LNCaP clone FGC (cell line): ENCODE measurements around the gene CFAP251.
"Not testable (repeated sequence)": the region's sequence is repeated elsewhere in the genome, so short reads cannot be mapped to it uniquely, and the experiment has no call there.

Experiments used
- DNase-seq: peaks from one replicate; pipeline ENCODE4 v3.0.0-alpha.2; 2011; ENCODE audit warnings: low read depth
- H3K4me3 ChIP-seq: 2 replicates; pipeline ENCODE4 v1.5.1; 2011; ENCODE audit warnings: mild to moderate bottlenecking, low read depth, low read length, control low read depth
- TF ChIP-seq, protein P1 (sequence below): IDR thresholded peaks from 2 replicates; pipeline ENCODE4 v1.5.1; 2012; ENCODE audit warnings: mild to moderate bottlenecking; ENCODE audit not compliant: control insufficient read depth, insufficient read depth; ENCODE audit errors: extremely low read depth

CFAP251 gene

DNA sequence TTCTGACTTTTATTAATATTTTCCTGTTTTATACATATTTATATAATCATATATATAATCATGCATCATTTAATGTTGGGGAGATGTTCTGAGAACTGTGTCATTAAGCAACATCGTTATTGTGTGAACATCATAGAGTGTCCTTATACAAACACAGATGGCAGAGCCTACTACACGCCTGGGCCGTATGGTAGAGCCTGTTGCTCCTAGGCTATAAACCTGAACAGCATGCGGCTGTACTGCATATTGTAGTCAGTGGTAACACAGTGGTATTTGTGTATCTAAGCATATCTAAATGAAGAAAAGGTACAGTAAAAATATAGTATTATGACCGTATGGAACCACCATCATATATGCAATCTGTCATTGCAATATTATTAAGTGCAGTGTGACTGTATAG lies 58.6 kb downstream of the CFAP251 start:
- DNase-seq = no peak
- TF ChIP-seq, protein P1, sequence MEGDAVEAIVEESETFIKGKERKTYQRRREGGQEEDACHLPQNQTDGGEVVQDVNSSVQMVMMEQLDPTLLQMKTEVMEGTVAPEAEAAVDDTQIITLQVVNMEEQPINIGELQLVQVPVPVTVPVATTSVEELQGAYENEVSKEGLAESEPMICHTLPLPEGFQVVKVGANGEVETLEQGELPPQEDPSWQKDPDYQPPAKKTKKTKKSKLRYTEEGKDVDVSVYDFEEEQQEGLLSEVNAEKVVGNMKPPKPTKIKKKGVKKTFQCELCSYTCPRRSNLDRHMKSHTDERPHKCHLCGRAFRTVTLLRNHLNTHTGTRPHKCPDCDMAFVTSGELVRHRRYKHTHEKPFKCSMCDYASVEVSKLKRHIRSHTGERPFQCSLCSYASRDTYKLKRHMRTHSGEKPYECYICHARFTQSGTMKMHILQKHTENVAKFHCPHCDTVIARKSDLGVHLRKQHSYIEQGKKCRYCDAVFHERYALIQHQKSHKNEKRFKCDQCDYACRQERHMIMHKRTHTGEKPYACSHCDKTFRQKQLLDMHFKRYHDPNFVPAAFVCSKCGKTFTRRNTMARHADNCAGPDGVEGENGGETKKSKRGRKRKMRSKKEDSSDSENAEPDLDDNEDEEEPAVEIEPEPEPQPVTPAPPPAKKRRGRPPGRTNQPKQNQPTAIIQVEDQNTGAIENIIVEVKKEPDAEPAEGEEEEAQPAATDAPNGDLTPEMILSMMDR = no peak
- no peak overlapping the region for H3K4me3 ChIP-seq

DNA sequence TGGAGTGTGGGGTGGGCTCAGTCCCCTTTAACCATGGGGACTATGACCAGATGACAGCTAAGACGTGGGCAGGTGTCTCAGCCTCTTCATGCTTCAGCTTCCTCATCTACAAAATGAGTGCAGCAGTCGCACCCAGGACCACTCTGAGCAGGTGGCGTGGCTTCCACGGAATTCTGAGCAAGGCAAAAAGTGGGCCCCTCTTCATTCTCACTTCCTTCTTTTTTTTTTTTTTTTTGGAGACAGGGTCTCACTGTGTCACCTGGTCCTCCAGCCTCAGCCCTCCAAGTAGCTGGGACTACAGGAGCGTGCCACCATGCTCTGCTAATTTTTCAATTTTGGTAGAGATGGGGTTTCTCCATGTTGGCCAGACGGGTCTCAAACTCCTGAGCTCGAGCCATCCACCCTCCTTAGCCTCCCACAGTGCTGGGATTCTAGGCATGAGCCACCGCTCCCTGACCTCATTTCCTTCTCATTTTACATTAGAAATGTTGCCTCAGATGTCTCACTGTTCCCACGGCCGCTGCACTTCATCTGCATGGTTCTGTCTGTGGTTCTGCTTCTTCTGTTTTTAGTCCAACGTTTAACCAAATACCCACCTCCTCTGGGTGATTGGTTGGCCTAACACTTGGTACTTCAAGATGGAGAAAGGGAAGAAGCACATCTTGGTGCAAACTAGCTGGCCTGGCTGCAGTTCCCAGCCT lies 61.9 kb downstream of the CFAP251 start:
- DNase-seq = no peak
- H3K4me3 ChIP-seq = no peak overlapping the region
- TF ChIP-seq, protein P1 = no peak

DNA sequence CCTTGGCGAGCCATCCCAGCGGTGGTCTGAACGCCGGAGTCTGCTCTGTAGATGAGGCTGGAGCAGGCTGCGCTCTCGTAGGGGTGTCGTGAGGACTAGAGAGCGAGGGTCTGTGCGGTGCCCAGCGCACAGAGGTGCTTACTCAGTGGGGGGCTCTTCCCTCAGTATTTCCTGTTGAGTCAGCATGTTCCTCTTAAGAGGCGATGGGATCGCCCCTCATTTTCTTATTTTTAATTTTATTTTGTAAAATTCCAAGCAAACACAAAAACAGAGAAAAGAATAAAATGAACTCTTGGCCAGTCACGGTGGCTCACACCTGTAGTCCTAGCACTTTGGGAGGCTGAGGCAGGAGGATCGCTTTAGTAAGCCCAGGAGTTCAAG lies 62.5 kb downstream of the CFAP251 start:
- TF ChIP-seq, protein P1 = no peak
- DNase-seq = no peak
- H3K4me3 ChIP-seq = no peak overlapping the region

DNA sequence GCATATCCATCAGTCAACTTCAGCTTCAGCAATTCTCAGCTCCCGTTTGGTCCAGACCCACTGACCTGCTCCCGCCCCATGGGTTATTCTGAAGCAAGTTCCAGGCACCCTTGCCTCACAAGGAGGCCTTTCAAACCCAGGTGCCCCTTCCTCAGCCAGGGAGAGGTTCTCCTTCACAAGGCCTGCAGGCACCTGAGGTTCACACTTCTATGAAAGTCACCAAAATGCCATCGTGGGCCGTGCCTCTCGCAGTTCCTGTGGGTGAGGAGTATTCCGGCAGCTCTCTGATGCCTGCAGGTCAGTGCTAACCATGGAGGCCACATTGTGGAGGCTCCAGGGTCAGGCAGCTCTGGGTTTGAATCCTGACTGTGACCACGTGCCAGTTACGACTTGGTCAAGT lies 63.1 kb downstream of the CFAP251 start:
- no peak for DNase-seq
- no peak overlapping the region for H3K4me3 ChIP-seq
- TF ChIP-seq, protein P1 = no peak

DNA sequence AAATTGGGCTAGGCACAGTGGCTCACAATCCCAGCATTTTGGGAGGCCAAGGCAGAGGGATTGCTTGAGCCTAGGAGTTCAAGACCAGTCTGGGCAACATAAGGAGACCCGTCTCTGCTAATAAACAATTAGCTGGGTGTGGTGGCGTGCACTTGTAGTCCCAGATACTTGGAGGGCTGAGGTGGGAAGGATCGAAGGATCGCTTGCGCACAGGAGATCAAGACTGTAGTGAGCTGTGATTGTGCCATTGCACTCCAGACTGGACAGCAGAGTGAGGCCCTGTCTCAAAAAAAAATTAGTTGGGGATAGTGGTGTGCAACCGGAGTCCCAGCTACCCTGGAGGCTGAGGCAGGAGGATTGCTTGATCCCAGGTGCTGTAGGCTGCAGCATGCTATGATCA lies 64.6 kb downstream of the CFAP251 start:
- no peak for DNase-seq
- no peak overlapping the region for H3K4me3 ChIP-seq
- TF ChIP-seq, protein P1 = no peak

DNA sequence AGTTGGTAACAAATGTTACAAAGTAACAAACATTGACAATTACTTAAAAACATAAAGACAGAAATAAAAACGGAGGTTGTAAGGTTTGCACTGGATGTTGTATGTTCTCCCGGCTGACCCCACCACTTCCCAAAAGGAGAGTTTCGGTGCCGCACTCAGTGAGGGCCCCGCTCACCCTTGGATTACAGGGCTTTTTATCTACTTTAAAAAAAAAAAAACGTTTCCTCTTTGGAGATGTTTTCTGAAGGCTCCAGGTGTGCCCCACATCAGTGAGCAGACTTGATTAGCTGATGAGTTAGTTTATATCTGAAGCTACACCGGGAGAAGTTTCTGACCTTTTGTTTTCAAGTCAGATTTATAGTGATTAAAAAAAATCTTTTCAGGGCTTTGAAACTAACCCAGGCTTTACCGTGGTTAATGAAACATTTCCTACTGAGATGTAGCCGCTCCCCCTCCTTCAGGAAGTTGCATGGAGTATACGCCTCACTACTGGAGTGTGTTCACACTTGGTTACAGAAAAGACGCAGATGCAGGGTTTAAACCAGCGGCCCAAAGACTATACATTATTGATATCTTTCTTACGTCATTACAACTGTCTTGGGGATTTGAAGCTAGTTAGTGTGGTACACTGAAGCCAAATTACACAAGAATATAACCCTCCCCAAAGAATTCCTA lies 65.3 kb downstream of the CFAP251 start:
- H3K4me3 ChIP-seq = no peak overlapping the region
- no peak for DNase-seq
- TF ChIP-seq, protein P1 = no peak

DNA sequence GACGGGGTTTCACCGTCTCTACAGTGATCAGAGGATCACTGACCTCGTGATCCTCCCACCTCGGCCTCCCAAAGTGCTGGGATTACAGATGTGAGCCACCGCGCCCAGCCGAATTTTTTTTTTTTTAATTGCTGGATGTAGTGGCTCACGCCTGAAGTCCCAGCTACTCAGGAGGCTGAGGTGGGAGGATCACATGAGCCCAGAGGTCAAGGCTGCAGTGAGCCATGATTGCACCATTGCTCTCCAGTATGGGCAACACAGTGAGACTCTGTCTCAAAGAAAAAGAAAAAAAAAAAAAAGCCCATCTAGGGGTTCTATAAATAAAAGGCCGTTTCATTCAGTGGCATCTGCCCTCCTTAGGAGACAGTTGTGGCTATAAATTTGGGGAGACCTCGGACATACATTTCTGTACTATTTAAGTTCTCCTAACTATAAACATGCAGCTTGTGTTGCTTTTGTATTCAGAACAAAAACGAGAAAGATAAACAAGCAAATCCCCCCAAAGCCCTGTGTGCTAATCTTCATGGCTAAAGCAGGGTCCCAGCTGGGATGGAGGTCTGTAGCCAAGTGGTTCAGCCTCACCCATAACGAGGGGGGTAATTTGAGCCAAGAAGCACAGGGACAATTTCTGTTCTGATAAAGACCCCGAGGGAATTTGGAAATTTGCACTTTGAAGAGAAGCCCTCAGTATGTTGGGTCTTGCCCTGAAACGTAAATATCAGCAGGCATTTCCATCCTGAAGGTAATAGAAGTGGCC lies 68.3 kb downstream of the CFAP251 start:
- H3K4me3 ChIP-seq = no peak overlapping the region
- no peak for DNase-seq
- TF ChIP-seq, protein P1 = no peak

DNA sequence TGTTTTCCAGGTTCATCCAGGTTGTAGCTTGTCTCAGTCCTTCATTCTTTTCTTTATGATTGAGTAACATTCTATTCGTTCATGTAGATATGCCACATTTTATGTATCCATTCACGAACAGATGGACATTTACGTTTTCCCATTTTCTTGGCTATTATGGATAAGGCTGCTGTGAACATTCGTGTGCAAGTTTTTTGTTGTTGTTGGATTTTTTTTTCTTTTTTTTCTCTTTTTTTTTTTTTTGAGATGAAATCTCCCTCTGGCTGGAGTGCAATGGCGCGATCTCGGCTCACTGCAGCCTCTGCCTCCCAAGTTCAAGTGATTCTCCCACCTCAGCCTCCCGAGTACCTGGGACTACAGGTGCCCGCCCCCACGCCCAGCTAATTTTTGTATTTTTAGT lies 70.1 kb downstream of the CFAP251 start:
- DNase-seq, H3K4me3 ChIP-seq: not testable (repeated sequence)
